Activated CD8-positive, alpha-beta memory T cell treated with anti-CD3 and anti-CD28 coated beads, Interleukin-2, amount 50 U/mL, for 1 hour (primary cell): ENCODE measurements around the gene CT47C1.

Experiments used
- DNase-seq: peaks from one replicate; pipeline ENCODE4 v3.0.0-alpha.2; 2020; ENCODE audit errors: extremely low read depth

CT47C1 gene

DNA sequence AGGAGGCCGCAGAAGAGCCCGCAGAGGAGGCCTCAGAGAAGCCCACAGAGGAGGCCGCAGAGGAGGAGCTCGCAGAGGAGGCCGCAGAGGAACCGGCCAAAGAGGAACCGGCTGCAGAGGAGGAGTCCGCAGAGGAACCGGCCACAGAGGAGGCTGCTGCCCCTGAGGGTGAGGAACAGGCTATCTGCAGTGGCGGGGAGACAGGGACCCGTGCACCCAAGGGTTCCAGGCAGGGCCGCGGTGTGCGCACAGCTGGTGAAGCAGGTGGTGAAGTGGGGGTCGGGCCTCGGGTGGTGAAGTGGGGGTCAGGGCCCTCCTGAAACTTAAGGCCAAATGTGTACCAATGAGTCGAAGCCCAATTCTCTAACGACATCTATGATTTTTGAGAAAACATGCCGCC, 1.1 kb downstream of the CT47C1 start:
- DNase-seq, result no peak

DNA sequence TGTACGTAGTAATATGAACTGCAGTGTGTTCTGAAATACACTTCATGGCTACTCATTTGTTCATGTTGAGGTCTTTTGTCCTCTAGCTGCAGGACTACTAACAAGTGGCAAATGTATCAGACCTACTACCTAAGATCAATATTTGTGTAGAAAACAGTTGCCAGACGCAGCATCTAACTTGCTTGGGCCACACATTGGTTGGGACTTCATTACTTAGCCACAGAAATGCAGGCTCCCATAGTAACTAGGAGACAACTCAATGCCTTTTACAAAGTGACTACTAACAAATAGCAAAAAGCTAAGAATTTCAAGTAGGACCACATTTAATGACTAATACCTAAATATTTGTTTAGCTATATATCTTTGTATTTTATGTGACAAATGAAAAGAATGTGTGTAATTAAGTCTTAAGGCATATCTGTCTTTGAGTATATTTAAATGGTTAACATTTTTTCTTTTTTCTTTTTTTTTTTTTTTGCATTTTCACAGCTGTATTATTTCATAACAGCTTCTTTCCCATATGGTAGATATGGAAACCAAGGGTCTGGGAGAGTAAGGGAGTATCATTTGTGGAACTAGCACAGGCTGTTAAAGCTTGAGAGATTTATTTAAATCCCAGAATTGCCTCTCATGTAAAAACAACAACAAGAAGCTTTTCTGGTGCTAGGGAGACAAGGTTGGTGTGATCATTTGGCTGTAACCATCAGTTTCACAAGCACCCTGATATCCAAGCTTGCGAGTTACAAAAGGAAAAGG, 2.7 kb downstream of the CT47C1 start:
- no peak for DNase-seq

DNA sequence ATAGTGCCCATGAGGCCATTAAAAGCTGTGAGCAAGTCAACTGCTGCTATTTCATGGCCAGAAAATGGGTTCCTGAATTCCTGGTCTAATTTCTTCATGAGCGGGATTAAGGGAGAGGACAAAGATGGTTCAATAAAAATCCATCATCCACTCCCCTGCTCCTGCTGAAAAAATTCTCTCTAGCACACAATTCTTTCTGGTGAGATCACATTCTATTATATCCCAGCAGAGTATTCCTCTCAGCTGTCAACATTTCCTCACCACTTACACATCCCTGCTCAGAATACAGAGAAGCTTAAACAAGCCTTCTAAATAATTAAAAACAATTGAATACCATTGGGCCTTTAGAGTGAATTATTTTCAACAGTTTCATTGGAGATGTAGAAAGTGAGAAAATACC, 9.5 kb downstream of the CT47C1 start:
- DNase-seq, result no peak

DNA sequence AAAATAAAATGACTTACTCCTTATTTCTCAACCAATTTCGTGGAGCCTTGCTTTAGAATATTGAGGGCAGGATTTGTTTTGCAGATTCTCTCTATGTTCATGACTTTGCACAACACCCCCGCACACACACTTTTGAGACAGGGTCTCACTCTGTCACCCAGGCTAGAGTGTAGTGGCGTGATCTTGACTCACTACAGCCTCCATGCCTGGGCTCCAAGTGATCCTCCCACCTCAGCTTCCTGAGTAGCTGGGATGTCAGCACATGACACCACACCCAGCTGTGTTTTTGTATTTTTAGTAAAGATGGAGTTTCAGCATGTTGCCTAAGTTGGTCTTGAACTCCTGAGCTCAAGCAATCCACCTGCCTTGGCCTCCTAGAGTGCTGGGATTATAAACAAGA, 12.0 kb downstream of the CT47C1 start:
- DNase-seq, result no peak

DNA sequence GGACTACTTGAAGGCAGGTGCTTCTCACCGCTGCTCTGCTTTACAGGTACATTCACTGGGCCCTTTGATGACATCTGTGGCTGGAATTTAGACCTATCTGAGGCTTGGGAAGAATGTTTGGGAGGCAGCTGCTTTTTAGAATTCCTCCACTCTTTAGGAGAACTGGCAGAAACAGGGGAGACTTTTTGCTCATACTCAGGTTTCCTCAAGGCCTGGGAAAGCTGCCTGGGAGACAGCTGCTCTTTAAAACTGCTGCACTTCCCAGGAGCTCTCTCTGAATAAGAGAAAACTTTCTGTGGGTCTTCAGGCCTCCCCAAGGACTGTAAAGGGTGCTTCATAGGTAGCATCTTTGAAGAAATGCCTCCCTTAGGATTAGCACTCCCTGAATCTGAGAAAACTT, 14.3 kb downstream of the CT47C1 start:
- no peak for DNase-seq

DNA sequence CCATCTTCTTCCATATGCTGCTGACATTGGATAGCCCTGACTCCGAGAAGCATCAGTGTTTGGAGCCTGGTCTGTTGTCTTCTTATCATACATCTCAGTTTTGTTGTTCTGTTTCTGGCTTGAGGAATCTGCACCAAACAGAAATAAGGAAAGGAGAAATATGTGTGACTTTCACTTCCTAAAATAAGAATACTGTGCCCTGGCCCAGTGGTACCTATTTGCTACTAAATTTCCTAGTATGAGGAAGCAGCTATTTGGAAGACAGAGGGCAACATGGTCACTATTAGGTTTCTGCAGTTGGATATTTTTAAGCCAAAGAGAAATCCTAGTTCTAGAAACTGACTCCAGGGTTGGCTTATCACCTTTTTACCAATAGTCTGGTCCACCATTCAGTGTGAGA, 16.8 kb downstream of the CT47C1 start:
- DNase-seq, result no peak

DNA sequence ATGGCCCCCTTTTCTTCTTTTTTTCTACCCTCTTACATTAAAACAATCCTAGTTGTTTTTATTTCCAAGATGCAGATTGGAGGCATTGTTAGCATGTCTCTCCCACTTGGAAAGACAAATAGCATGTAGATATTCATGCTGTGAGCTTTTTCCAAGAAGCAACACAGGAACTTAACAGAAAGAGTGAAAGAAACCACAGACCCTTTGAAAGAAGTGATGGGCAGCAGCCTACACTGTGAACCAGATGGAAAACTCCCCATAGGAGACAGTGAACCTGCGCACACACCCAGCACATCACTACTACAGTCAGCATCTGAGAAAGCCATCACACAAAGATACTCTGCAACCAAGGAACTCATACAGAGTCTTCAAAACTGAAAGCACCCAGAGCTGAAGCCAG, 17.8 kb downstream of the CT47C1 start:
- DNase-seq, result no peak

DNA sequence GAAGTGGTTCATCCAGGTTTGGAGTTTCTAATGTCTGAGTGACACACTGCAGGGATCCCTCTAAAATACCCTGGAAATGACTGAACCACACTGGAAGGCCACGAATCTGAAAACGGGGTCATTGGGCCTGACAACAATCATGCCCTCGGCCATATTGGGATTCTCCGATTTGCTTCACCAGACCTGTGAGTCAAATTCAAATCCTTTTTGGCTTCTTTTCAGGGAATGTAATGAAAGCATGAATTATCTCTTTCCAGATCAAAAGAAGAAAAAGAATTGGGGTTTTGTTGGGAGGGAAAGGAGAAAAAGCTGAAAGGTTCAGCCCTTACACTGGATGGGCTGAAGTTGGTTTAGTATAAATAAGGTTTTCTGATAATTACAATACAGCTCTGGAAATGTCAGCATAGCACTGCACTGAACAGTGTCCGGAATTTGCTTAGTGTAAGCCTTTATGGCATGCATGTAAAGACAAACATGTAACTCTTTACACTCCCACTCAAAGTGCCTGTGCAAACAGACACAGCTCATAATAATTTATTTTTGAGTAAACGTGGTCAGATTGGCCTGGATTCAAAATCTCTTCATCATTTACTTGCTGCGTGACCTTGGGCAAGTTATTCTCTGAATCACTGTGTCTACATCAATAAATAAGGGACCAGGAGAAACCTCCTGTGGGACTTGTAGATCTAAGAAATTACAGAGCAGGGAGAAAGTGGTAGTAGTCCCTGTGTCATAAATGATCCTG, 21.4 kb downstream of the CT47C1 start:
- DNase-seq, result no peak

DNA sequence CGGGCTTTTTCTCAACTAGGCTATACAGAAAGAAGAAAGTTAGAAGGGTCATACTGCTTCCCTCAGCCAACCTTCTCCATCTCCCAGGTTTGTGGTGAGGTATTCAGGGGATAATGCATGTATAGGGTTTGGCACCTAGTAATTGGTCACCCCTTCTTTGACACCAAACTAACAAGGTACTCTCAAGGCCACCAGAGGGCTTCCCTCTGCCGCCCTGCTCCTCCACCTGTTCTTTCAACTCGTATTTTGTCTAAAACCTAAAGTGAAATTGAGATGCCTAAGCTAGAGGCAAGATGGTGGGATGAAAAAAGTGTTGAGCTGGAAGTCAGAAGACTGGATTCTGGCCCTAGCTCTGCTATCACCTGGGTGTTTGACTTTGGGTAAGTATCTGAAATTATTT, 22.0 kb downstream of the CT47C1 start:
- no peak for DNase-seq

DNA sequence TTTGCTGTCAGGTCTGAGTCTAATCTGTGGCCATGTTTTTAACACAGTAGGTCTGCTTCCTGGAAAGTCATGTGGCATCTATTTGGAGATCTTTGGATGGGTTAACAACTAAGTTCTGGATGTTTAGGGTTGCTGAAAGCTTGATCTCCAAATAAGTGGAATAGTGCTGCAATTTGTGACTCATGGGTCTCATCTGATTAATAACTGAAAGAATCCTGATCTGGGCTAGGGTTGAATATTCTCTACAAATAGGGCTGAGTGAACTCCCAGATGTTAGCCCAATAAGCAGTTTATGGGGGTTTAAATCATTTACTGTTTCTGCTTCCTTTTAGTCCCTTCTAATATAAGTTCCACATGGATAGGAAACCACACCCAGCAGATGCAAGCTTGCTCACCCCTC, 23.1 kb downstream of the CT47C1 start:
- DNase-seq, result no peak

DNA sequence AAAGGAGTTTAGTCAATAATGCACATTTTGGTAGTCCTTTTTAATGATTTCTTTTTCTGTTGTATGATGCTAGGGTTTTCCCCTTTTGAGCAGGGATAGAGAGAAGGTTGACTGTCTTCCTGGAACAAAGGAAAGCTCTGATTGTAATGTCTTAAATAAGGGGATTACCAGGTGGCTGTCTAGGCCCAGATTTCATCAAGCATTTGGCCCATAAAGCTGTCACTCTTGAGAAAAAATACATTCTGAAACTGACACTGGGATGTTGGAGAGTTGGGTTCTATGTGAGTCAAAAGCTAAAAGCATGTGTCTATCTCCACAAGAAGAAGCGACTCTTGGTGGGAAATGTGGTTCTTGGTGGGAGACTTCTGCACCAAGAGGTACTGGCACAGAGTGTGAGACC, 28.4 kb downstream of the CT47C1 start:
- DNase-seq, result no peak

DNA sequence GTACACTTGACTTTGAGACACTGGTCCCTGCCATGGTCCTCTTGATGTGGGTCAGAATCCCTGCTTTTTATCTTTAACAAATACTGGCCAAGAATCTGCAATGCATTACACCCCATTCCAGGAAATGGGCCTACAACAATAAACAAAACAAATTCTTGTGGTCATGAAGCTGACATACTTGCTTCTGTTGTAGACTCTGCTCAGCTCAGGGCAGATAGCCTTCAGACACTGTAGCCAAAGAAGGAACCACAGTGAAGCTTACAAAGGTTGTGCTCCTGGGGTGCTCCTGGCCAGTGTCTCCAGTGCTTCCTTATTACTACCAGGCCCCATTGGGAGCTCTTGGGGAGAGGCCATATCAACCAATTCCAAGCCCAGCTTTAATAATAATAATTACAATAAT, 33.0 kb downstream of the CT47C1 start:
- no peak for DNase-seq

DNA sequence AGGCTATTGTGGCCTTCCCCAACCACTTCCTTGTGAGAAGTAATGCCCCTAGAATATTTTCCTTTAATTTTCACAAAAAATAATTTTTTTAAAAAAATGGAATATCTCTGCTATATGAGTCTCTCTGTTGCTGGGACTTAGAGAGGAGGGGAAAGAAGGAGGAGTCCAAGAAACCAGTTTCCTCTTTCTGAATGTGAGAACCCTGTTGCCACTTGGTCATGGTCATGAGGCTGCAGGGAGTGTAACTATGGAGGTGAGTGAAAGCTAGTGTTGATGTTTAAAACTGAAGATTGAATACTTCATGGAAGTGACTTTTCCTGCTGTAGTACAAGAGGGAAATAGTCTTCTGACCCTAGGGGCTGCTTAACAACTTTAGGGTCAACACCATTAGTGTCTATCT, 34.4 kb downstream of the CT47C1 start:
- no peak for DNase-seq

DNA sequence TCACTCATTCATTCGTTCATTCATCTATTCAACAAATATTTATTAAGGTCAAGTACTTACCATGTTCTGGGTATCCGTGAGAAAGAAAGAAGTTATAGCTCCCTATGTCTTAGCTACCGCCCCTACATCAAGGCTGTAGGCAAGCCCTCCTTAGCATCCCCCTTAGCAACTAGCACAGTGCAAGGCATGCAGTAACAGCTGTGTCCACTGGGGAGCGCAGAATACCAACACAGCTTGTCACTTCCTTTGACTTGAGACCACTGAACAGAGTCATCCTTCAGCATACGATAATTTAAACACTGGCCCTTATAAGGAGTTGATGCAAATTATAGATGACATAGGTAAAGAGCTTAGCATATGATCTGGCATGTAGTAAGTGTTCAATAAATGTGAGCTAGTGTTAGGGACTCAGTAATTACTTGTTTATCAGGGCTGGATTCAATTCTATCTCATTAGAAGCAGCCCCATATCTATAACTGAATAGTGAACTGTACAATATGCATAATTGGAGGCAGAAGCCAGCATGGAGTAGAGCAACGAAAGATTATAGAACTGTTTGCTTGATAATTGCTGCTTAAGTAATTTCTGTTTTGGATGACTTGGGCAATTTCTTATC, 46.1 kb downstream of the CT47C1 start:
- no peak for DNase-seq

DNA sequence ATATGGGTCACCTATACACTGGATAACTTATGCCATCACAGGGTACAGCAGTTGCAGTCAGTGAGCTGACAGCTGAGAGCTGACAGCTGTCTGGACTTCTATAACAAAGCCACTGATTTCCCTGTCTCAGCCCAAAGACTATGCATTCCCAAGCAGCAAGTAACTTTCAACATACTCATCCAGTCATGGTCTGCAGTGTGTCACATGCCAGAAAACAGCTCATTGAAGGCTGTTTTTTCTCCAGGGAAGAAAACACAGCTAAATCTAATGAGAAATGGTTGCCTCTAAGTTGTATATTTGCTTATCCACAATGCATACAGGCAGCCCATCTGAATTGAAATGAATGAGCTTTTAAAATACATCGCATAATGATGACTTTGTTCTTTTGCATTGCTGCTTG, 48.5 kb downstream of the CT47C1 start:
- DNase-seq, result no peak
